ENCODE data around the gene CPED1.

CPED1 gene

DNA sequence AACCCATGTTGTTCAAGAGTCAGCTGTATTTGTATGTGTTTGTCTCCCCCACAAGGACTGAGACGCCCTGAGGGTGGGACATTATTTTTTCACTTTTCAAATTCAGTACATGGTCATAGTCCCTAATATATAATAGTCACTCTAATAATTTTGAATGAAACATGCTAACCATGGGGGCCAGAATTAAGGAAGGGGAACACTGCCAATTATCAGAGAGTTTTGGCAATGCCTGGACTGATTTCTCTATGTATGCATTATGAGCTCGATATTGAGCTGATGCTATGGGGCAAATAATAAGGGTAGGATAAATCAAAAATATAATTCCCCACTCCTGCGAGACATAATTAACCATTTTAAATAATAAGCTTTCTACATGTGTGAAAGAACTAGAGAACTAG lies 87.4 kb downstream of the CPED1 start:
- DNase-seq = no peak

DNA sequence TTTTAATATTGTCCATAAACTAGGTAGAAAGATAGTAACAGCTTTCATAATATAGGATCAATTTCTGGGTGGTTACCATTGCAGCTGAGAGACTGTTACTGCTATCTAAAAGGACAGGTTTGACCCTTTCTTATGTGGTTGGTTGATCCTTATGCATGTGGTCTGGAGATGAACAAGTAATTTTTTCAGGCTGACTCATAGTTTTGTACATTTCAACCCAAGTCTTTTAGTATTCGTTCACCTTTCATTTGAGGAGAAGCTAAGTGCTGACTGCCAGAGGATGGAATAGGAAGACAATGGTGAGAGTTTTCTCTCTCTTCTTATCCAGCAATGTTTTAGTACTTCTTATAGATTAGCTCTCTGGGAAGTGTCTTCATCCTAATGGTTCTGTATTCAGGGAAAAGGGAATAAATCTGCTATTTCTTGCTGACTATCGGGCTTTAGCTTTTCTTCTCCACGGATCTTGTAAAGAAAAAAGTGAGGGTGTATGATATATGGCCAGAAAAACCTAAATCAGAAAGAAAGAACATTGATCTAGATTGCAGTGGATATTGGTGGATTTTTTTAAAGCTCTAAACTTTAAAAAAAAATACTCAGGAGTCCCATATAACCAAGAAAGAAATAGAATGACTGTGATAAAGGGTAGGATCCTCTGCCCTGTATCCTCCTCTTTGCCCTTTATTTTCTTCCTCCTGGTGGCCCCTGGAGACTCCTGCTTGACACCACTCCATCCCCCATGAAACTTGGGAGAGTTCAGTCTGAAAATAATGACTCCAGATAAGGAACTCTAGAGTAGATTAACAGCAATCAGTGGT lies 88.0 kb downstream of the CPED1 start:
- no peak for DNase-seq

- DNase-seq = no peak
These were observed 88.7 kb downstream of the CPED1 start for GRCh38 chr7:121077165-121077630.

GRCh38 chr7:121078701-121079227 lies 90.3 kb downstream of the CPED1 start:
- no peak for DNase-seq

GRCh38 chr7:121079425-121080169 lies 91.1 kb downstream of the CPED1 start:
- no peak for DNase-seq

- DNase-seq = no peak
These were observed 91.9 kb downstream of the CPED1 start for GRCh38 chr7:121080257-121080912.

GRCh38 chr7:121080913-121081326 lies 92.4 kb downstream of the CPED1 start:
- DNase-seq = no peak

DNA sequence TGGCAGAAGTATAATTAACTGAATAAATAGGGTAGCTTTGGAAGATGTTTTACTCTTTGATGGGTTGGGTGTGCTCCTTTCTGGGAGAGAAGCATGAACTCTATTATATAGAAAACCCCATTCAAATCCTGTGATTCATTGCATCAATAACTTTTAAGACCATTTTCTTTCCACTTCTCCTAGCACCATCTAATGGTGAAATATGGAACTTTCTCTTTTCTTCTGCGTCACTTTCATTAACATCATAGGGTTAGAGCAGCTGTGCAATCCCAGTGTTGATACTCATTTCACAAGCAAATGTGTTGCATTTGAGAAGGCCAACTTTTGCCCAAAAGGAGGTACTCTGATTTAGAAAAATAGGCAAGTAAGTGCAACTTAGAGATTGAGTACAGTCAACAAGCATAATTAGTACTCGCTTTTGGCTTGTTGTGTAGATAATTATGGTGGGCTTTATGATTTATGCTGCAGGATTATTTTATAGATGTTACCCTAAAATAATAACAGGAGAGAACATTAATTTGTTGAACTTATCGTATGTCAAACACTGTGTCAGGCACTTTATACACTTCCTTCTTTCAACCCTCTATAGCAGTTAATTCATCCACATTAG lies 92.9 kb downstream of the CPED1 start:
- DNase-seq = peak; percentile 28

DNA sequence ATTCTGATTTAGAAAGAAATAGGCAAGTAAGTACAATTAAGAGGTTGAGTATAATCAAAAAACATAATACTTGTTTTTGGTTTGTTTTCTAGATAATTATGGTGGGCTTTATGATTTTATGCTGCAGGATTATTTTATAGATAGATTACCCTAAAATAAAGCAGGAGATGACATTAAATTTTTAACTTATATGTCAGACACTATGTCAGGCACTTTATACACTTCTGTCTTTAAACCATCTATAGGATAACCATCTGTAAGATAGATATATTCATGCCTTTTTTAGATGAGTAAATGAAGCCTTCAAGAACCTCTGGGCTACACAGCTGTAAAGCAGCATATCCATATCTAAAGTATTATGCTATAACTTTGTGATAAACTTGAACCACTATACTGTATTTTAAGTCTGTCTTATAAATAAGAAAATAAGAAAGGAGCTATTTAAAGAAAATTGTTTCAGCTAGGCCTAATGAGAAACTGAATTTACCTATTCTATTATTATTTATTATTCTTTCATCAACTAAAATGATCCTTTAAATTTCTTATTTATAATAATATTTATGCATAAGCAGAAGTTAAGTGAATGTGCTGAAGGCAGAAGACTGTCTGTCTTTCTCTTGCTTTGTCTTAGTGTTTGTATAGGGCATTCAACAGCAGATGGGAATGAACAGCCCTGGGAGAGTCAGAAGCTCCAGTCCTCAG lies 94.0 kb downstream of the CPED1 start:
- DNase-seq = no peak

DNA sequence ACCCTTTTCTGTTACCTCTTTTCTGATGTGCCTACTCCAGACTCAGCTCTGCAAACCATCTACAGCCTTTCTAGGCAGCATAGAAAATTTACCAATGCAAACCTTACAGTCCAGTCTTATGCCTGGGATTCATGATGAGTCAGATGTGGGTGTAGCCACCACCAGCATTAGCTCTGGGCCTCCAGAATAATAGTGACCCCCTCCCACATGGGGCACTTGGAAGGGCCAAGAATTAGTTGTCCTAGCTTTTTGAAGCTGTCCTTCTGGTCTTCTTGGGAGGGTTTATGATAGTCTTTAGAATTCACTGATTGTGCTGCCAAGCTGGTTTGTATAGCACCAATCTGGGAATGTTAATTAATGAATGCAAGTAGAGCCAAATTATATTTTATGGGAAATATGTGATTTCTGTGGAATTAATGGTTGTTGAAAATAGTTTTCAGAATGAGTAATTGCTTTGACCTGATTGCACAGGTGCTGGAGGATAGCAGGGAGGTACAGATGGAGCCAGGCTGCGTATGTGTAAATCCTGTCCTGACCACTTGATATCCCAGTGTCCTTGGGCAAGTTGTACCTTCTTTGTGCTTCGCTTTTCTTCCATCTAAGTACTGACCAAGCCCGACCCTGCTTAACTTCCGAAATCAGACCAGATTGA lies 94.8 kb downstream of the CPED1 start:
- DNase-seq = no peak

GRCh38 chr7:121083790-121084251 lies 95.3 kb downstream of the CPED1 start:
- no peak for DNase-seq

DNA sequence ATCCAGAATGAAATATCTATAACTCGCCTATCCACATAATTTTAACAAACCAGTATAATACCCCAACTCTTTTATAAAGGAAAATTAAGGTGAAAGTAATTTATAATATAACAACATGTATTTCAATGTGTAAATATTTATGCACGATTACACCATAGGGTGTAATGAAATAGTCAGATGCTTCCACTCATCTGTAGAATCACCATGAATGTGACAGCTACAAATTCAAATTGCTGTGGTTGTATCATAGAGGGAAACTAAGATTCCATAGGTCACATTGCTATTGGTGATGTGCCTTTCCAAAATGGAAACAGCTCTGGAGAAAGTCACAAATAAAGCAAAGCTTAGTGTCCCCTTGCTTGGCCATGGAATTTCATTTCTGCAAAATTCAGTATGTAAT lies 95.7 kb downstream of the CPED1 start:
- DNase-seq = no peak

- no peak for DNase-seq
These were observed 96.3 kb downstream of the CPED1 start for GRCh38 chr7:121084748-121085336.

GRCh38 chr7:121085922-121086321 lies 97.4 kb downstream of the CPED1 start:
- no peak for DNase-seq

DNA sequence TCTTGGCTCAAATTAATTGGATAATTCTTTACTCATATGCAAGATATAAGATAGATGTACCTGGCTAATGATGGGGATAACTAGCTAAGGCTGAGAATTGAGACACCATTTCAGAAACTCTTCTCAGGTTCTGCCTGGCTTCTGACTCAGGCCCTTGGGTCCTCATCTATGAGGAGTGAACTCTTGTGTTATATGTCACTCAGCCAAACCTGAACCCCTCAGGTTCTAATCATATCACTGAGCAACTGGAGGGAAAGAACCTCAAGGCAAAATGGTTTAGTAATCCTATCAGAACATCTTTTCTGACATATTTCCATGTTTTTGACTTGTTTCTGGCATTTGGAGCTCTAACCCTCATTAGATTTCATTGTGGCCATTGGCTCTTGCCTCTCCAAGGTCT lies 100.4 kb downstream of the CPED1 start:
- no peak for DNase-seq

- DNase-seq = no peak
These were observed 106.3 kb downstream of the CPED1 start for GRCh38 chr7:121094829-121095228.

- no peak for DNase-seq
These were observed 109.1 kb downstream of the CPED1 start for GRCh38 chr7:121097577-121097976.

- no peak for DNase-seq
These were observed 111.1 kb downstream of the CPED1 start for GRCh38 chr7:121099572-121099971.

DNA sequence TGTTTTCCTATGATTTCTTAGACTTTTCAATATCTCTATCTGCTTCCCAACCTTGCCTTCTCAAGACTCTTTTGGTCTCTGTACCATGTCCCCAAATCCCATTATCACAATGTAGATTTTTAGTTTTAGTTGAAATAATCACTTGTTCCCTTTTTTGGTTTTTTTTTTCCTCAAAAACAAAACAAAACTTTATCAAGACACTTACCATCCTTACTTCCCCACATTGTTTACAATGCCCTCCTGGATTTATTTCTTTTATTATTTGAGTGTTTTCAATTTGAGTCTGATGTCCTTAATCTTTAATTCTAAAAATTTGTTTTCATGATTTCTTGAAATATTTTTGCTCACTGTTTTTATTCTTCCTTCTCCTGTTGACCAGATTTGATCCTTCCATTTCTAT lies 112.6 kb downstream of the CPED1 start:
- DNase-seq = no peak

GRCh38 chr7:121101621-121102020 lies 113.1 kb downstream of the CPED1 start:
- DNase-seq = no peak

DNA sequence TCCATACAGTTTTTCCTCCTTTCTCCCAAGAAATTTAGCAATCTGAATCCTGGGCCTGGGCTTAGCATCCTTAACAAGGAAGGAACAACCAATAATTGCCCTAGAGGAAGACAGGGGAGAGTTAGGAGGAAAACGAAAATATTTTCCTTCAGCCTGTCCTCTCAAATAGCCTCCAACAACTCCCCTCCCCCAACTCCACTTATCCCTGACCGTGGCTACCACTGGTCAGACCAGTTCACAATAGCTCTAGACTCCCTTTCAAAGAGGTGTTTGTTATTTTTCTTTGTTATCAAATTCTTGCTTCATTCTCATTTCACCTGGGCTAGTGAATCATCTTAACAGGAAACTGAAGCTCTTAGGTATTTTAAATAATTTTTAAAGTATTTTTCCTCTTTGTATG lies 114.1 kb downstream of the CPED1 start:
- no peak for DNase-seq

Data from NCI-H446 treated with DMSO at 0.1 percent for 48 hours (cell line).